Jurkat, Clone E6-1 (cell line): ENCODE data around the gene TIMP3.

Experiments
- DNase-seq: peaks from one replicate; pipeline ENCODE4 v3.0.0-alpha.2; 2011; ENCODE audit warnings: low read depth, low spot score
- H3K4me3 ChIP-seq: 2 replicates; pipeline ENCODE4 v1.5.1; 2011; ENCODE audit warnings: mild to moderate bottlenecking, low read length, control low read depth, moderate library complexity

The TIMP3 gene

GRCh38 chr22:32803020-32803737 is 1.7 kb downstream of the TIMP3 start:
- H3K4me3 ChIP-seq = no peak overlapping the region
- DNase-seq = no peak

GRCh38 chr22:32803738-32804435 is 2.4 kb downstream of the TIMP3 start:
- H3K4me3 ChIP-seq = no peak overlapping the region
- DNase-seq = no peak

GRCh38 chr22:32804531-32805360 is 3.2 kb downstream of the TIMP3 start:
- no peak overlapping the region for H3K4me3 ChIP-seq
- DNase-seq = no peak

- H3K4me3 ChIP-seq = no peak overlapping the region
- DNase-seq = no peak
Observed at GRCh38 chr22:32805361-32805881, 3.9 kb downstream of the TIMP3 start.

- H3K4me3 ChIP-seq = no peak overlapping the region
- DNase-seq = no peak
Observed at GRCh38 chr22:32806296-32806695, 4.8 kb downstream of the TIMP3 start.

GRCh38 chr22:32808038-32808445 is 6.5 kb downstream of the TIMP3 start:
- H3K4me3 ChIP-seq = no peak overlapping the region
- DNase-seq = no peak

GRCh38 chr22:32809786-32810554 is 8.5 kb downstream of the TIMP3 start:
- no peak overlapping the region for H3K4me3 ChIP-seq
- DNase-seq = no peak

- H3K4me3 ChIP-seq = no peak overlapping the region
- no peak for DNase-seq
Observed at GRCh38 chr22:32810555-32811133, 9.1 kb downstream of the TIMP3 start.

GRCh38 chr22:32811788-32812545 is 10.5 kb downstream of the TIMP3 start:
- no peak overlapping the region for H3K4me3 ChIP-seq
- DNase-seq = no peak

- no peak for DNase-seq
- no peak overlapping the region for H3K4me3 ChIP-seq
Observed at GRCh38 chr22:32814285-32814860, 12.9 kb downstream of the TIMP3 start.

GRCh38 chr22:32815059-32815458 is 13.6 kb downstream of the TIMP3 start:
- H3K4me3 ChIP-seq = no peak overlapping the region
- DNase-seq = no peak

GRCh38 chr22:32815943-32816342 is 14.4 kb downstream of the TIMP3 start:
- no peak for DNase-seq
- no peak overlapping the region for H3K4me3 ChIP-seq

- DNase-seq = no peak
- no peak overlapping the region for H3K4me3 ChIP-seq
Observed at GRCh38 chr22:32817137-32817730, 15.7 kb downstream of the TIMP3 start.

GRCh38 chr22:32818446-32819115 is 17.1 kb downstream of the TIMP3 start:
- no peak overlapping the region for H3K4me3 ChIP-seq
- DNase-seq = no peak

- no peak overlapping the region for H3K4me3 ChIP-seq
- DNase-seq = no peak
Observed at GRCh38 chr22:32819120-32819519, 17.6 kb downstream of the TIMP3 start.

GRCh38 chr22:32820131-32821119 is 18.9 kb downstream of the TIMP3 start:
- H3K4me3 ChIP-seq = no peak overlapping the region
- no peak for DNase-seq
